HG02938 (cell line): ENCODE data around the gene PTPRN2.

Experiments used
- ATAC-seq: cut with Tn5 transposase; IDR thresholded peaks from one replicate; pipeline ENCODE4 v1.9.1; 2021; ENCODE audit warnings: mild to moderate bottlenecking, moderate library complexity; ENCODE audit not compliant: unreplicated experiment

The PTPRN2 gene

GRCh38 chr7:157618823-157619606 is 968.6 kb downstream of the PTPRN2 start:
- ATAC-seq = no peak

GRCh38 chr7:157618091-157618726 is 969.4 kb downstream of the PTPRN2 start:
- ATAC-seq = no peak

- ATAC-seq = no peak
Observed at GRCh38 chr7:157617401-157617800, 970.2 kb downstream of the PTPRN2 start.

- ATAC-seq = no peak
Observed at GRCh38 chr7:157616931-157617330, 970.7 kb downstream of the PTPRN2 start.

GRCh38 chr7:157616426-157616825 is 971.2 kb downstream of the PTPRN2 start:
- ATAC-seq = no peak

GRCh38 chr7:157615852-157616251 is 971.8 kb downstream of the PTPRN2 start:
- ATAC-seq = no peak

- no peak for ATAC-seq
Observed at GRCh38 chr7:157615101-157615817, 972.4 kb downstream of the PTPRN2 start.

- ATAC-seq = no peak
Observed at GRCh38 chr7:157614457-157615020, 973.1 kb downstream of the PTPRN2 start.

- no peak for ATAC-seq
Observed at GRCh38 chr7:157613575-157614322, 973.9 kb downstream of the PTPRN2 start.

- ATAC-seq = peak; percentile 74
Observed at GRCh38 chr7:157612664-157613561, 974.7 kb downstream of the PTPRN2 start.

GRCh38 chr7:157612009-157612663 is 975.5 kb downstream of the PTPRN2 start:
- no peak for ATAC-seq

- no peak for ATAC-seq
Observed at GRCh38 chr7:157611341-157611740, 976.3 kb downstream of the PTPRN2 start.

GRCh38 chr7:157610671-157611295 is 976.8 kb downstream of the PTPRN2 start:
- ATAC-seq = no peak

GRCh38 chr7:157609932-157610640 is 977.5 kb downstream of the PTPRN2 start:
- no peak for ATAC-seq

GRCh38 chr7:157609516-157609915 is 978.1 kb downstream of the PTPRN2 start:
- ATAC-seq = no peak

- ATAC-seq = no peak
Observed at GRCh38 chr7:157607218-157607617, 980.4 kb downstream of the PTPRN2 start.

- no peak for ATAC-seq
Observed at GRCh38 chr7:157606140-157606539, 981.5 kb downstream of the PTPRN2 start.

GRCh38 chr7:157605638-157606037 is 982.0 kb downstream of the PTPRN2 start:
- ATAC-seq = no peak
